Neural progenitor cell (in vitro differentiated cells): ENCODE measurements around the gene STK24. TPM values are rescaled to one million over a fixed set of nuclear protein-coding genes. Genes with fewer than 3 reads are reported as not detected.
A peak's percentile ranks its signal among the peaks of the same experiment; 100 is the strongest.

Experiments
- DNase-seq: peaks from one replicate; pipeline ENCODE4 v3.0.0-alpha.2; 2016; ENCODE audit warnings: low spot score
- H2AFZ ChIP-seq: fragments of 200-600 bp; sonication (generic); replicated peaks from 2 replicates; pipeline ENCODE4 v1.6.1; 2016; ENCODE audit warnings: antibody characterized with exemption
- H3F3A ChIP-seq: fragments of 200-600 bp; sonication (generic); 2 replicates; pipeline ENCODE4 v1.6.1; 2016; ENCODE audit warnings: antibody characterized with exemption, low read depth
- H3K27ac ChIP-seq: fragments of 200-600 bp; sonication (generic); 2 replicates; pipeline ENCODE4 v1.5.1; 2016; ENCODE audit warnings: mild to moderate bottlenecking
- H3K27me3 ChIP-seq: fragments of 200-600 bp; sonication (generic); 2 replicates; pipeline ENCODE4 v1.6.1; 2016; ENCODE audit warnings: mild to moderate bottlenecking, moderate library complexity
- H3K36me3 ChIP-seq: fragments of 200-600 bp; sonication (generic); 2 replicates; pipeline ENCODE4 v1.5.1; 2016
- H3K4me1 ChIP-seq: fragments of 200-600 bp; sonication (generic); 2 replicates; pipeline ENCODE4 v1.6.1; 2016; ENCODE audit warnings: mixed run types
- H3K4me2 ChIP-seq: fragments of 200-600 bp; sonication (generic); 2 replicates; pipeline ENCODE4 v1.6.1; 2016
- H3K4me3 ChIP-seq: fragments of 200-600 bp; sonication (generic); 2 replicates; pipeline ENCODE4 v1.5.1; 2016
- H3K79me2 ChIP-seq: fragments of 200-600 bp; sonication (generic); 2 replicates; pipeline ENCODE4 v1.6.1; 2016; ENCODE audit warnings: low read depth
- H3K9ac ChIP-seq: fragments of 200-600 bp; sonication (generic); 2 replicates; pipeline ENCODE4 v1.6.1; 2016
- H3K9me3 ChIP-seq: fragments of 200-600 bp; sonication (generic); 2 replicates; pipeline ENCODE4 v1.5.1; 2016; ENCODE audit warnings: low read depth
- H4K20me1 ChIP-seq: fragments of 200-600 bp; sonication (generic); 2 replicates; pipeline ENCODE4 v1.6.1; 2016; ENCODE audit warnings: low read depth
- H3K27ac Mint-ChIP-seq: 3 replicates; pipeline ENCODE4 v1.8.0; 2021; ENCODE audit warnings: mixed read lengths
- H3K27me3 Mint-ChIP-seq: 2 replicates; pipeline ENCODE4 v1.8.0; 2022; ENCODE audit warnings: low read depth, mild to moderate bottlenecking, inconsistent platforms, moderate library complexity, mixed read lengths; ENCODE audit not compliant: insufficient read depth
- H3K36me3 Mint-ChIP-seq: 3 replicates; pipeline ENCODE4 v1.8.0; 2021; ENCODE audit warnings: mixed read lengths
- H3K4me1 Mint-ChIP-seq: 3 replicates; pipeline ENCODE4 v1.8.0; 2021; ENCODE audit warnings: mixed read lengths
- H3K4me3 Mint-ChIP-seq: 3 replicates; pipeline ENCODE4 v1.8.0; 2021; ENCODE audit warnings: mild to moderate bottlenecking, moderate library complexity, mixed read lengths
- H3K9me3 Mint-ChIP-seq: 3 replicates; pipeline ENCODE4 v1.8.0; 2020; ENCODE audit warnings: mixed read lengths
- EZH2 ChIP-seq: fragments of 200-600 bp; sonication (generic); IDR thresholded peaks from 2 replicates; pipeline ENCODE4 v1.6.1; 2017; ENCODE audit warnings: antibody characterized with exemption, mild to moderate bottlenecking, moderate library complexity
- EZH2phosphoT487 ChIP-seq: fragments of 200-600 bp; sonication (generic); IDR thresholded peaks from 2 replicates; pipeline ENCODE4 v1.6.1; 2017; ENCODE audit warnings: antibody characterized with exemption
- total RNA-seq: library from RNA; depleted of rRNA; stranded (reverse); fragments of >200 nt; gene quantifications from 2 replicates; pipeline ENCODE4 v1.2.3, GENCODE V29; 2015; ENCODE audit warnings: low replicate concordance
- TF ChIP-seq, protein P1 (sequence below): fragments of 200-600 bp; sonication (generic); IDR thresholded peaks from 2 replicates; pipeline ENCODE4 v1.5.1; 2017; ENCODE audit warnings: antibody characterized with exemption, mild to moderate bottlenecking

The STK24 gene
- total RNA-seq, 1 donor from 2014 or later: 330 TPM

DNA sequence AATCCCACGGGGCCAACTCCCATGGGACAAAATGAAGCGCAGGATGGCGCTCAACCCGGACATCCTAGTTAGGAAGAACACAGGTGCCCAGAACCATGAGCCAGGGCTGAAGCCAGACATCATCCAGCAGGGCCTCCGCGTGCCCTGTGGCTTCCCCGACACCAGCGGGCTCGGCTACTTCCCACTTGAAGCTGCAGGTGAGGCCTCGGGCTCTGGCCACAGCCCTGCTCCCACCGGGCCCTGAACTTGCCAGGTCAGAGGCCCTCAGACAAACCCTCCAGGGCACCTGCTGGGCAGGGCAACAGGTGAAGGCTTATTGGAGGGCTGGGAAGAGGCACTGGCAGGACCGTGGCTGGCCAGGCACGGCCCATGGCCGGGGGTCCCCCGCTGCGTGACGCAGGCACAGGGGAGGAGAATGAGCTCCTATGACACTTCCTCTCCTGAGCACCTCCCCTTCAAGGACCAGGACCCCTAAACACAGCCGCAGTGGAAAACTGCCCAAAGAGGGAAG, 117.7 kb downstream of the STK24 start:
- TF ChIP-seq EZH2phosphoT487 (no peak), EZH2 (no peak)
- TF ChIP-seq, protein P1, sequence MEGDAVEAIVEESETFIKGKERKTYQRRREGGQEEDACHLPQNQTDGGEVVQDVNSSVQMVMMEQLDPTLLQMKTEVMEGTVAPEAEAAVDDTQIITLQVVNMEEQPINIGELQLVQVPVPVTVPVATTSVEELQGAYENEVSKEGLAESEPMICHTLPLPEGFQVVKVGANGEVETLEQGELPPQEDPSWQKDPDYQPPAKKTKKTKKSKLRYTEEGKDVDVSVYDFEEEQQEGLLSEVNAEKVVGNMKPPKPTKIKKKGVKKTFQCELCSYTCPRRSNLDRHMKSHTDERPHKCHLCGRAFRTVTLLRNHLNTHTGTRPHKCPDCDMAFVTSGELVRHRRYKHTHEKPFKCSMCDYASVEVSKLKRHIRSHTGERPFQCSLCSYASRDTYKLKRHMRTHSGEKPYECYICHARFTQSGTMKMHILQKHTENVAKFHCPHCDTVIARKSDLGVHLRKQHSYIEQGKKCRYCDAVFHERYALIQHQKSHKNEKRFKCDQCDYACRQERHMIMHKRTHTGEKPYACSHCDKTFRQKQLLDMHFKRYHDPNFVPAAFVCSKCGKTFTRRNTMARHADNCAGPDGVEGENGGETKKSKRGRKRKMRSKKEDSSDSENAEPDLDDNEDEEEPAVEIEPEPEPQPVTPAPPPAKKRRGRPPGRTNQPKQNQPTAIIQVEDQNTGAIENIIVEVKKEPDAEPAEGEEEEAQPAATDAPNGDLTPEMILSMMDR: no peak
- no peaks in the 10 kb centered on the region for H3K27me3 ChIP-seq
- Mint-ChIP-seq H3K27me3 (peaks cover 5% of the 10 kb centered on the region), H3K4me1 (peaks cover 38% of the 10 kb centered on the region), H3K27ac (peak overlapping the region; percentile 63), H3K9me3 (no peaks in the 10 kb centered on the region), H3K4me3 (no peak overlapping the region), H3K36me3 (peaks cover 65% of the 10 kb centered on the region)
- H4K20me1 ChIP-seq: peaks cover 43% of the 10 kb centered on the region
- no peak overlapping the region for H3K27ac ChIP-seq
- no peak overlapping the region for H2AFZ ChIP-seq
- H3K36me3 ChIP-seq: no peaks in the 10 kb centered on the region
- DNase-seq: no peak
- no peak overlapping the region for H3K9ac ChIP-seq
- no peak overlapping the region for H3K4me2 ChIP-seq
- H3K79me2 ChIP-seq: peaks cover 29% of the 10 kb centered on the region
- peaks cover 9% of the 10 kb centered on the region for H3K4me1 ChIP-seq
- H3K9me3 ChIP-seq: no peaks in the 10 kb centered on the region
- no peaks in the 10 kb centered on the region for H3F3A ChIP-seq
- H3K4me3 ChIP-seq: no peak overlapping the region

DNA sequence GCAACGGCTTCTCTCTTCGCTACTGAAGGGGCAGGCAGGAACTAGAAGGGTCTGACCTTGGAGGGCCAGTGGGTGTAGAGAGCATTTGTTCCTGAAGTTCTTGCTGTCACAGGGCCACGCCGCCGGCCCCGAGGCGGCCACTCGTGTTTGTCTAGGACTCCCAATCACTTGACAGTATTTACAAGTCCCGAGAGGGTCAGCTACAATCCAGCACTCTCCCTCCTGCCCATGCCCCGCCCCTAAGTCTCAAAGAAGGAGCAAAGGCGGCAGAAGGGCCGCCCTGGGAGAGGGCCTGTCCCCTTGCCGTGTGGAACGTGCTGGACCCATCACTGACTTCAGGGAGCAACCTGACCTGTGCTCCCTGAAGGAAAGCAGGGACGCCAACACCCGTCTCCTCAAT, 118.5 kb downstream of the STK24 start:
- Histone ChIP-seq H4K20me1 (peaks cover 40% of the 10 kb centered on the region), H3K9me3 (no peaks in the 10 kb centered on the region), H3F3A (no peaks in the 10 kb centered on the region), H3K9ac (no peak overlapping the region), H3K36me3 (no peaks in the 10 kb centered on the region), H3K4me1 (peaks cover 9% of the 10 kb centered on the region), H3K27ac (no peak overlapping the region), H3K4me3 (no peak overlapping the region), H3K4me2 (no peak overlapping the region), H2AFZ (no peak overlapping the region), H3K79me2 (peaks cover 21% of the 10 kb centered on the region), H3K27me3 (no peaks in the 10 kb centered on the region)
- Mint-ChIP-seq H3K27ac (no peak overlapping the region), H3K4me1 (peaks cover 38% of the 10 kb centered on the region), H3K9me3 (no peaks in the 10 kb centered on the region), H3K36me3 (peaks cover 63% of the 10 kb centered on the region), H3K4me3 (no peak overlapping the region), H3K27me3 (peaks cover 4% of the 10 kb centered on the region)
- no peak for DNase-seq
- TF ChIP-seq, protein P1: no peak
- TF ChIP-seq EZH2: no peak
- no peak for TF ChIP-seq EZH2phosphoT487

DNA sequence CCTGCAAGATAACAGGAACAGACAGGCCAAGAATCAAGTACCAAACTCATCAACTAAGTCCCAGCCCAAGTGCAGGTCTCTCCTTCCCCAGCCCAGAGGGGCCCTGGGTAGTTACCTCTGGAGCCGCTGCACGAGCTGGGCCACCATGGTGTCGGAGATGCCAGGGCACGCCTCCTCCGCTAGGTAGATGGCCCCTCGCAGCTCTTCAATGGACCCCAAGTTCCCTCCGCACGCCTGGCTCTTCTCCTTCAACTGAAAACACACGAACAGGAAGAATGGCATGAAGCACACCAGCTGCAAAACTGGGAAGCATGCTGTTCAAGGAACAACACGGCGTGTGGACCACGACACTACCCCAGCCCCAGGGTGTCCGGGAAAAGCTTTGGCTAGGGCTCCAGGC, 119.9 kb downstream of the STK24 start:
- Mint-ChIP-seq H3K9me3 (no peaks in the 10 kb centered on the region), H3K27ac (no peak overlapping the region), H3K4me1 (peaks cover 32% of the 10 kb centered on the region), H3K36me3 (peaks cover 59% of the 10 kb centered on the region), H3K4me3 (no peak overlapping the region), H3K27me3 (peaks cover 2% of the 10 kb centered on the region)
- Histone ChIP-seq H3K9ac (no peak overlapping the region), H3K27ac (no peak overlapping the region), H3K36me3 (no peaks in the 10 kb centered on the region), H3K4me2 (no peak overlapping the region), H3K79me2 (peaks cover 8% of the 10 kb centered on the region), H3K4me3 (no peak overlapping the region), H4K20me1 (peaks cover 34% of the 10 kb centered on the region), H2AFZ (no peak overlapping the region), H3F3A (no peaks in the 10 kb centered on the region), H3K27me3 (no peaks in the 10 kb centered on the region), H3K9me3 (no peaks in the 10 kb centered on the region), H3K4me1 (peaks cover 5% of the 10 kb centered on the region)
- no peak for DNase-seq
- TF ChIP-seq EZH2 (no peak), EZH2phosphoT487 (no peak)
- TF ChIP-seq, protein P1: no peak
